PC-3 (cell line): ENCODE measurements around the gene MAGI2. TPM values are rescaled to one million over a fixed set of nuclear protein-coding genes. Genes with fewer than 3 reads are reported as not detected.

Source experiments
- ATAC-seq: fragments of 200-7000 bp; cut with Tn5 transposase; 2 replicates; pipeline ENCODE4 v1.9.1; 2020; ENCODE audit warnings: mild to moderate bottlenecking, moderate library complexity
- BruUV-seq: library from RNA; stranded (reverse); fragments of 400-500 nt; replicated peaks from 2 replicates; lab custom pipeline; 2021; lab: Mats Ljungman, UMichigan
- CTCF ChIA-PET: fragments of 300-600 bp; sonication (Branson Sonifier 250); formaldehyde crosslinking; loops from one replicate; lab custom pipeline; 2022; ENCODE audit warnings: antibody characterized with exemption; lab: Charles Lee
- POLR2A ChIA-PET: fragments of 300-600 bp; sonication (Branson Sonifier 250); formaldehyde crosslinking; loops from one replicate; lab custom pipeline; 2022; ENCODE audit warnings: antibody characterized with exemption; ENCODE audit not compliant: unreplicated experiment; lab: Charles Lee
- DNase-seq: peaks from one replicate; pipeline ENCODE4 v3.0.0-alpha.2; 2015
- H2AFZ ChIP-seq: fragments of 300-600 bp; sonication (generic); 2 replicates; pipeline ENCODE4 v1.6.0; 2016; ENCODE audit warnings: antibody characterized with exemption, low read length
- H3F3A ChIP-seq: fragments of 300-600 bp; sonication (generic); one replicate; pipeline ENCODE4 v1.6.0; 2017; ENCODE audit warnings: antibody characterized with exemption, low read length, control low read depth, mild to moderate bottlenecking; ENCODE audit not compliant: unreplicated experiment
- H3K27ac ChIP-seq: fragments of 300-600 bp; sonication (generic); 2 replicates; pipeline ENCODE4 v1.5.1; 2016; ENCODE audit warnings: mild to moderate bottlenecking, low read length
- H3K27me3 ChIP-seq: fragments of 300-600 bp; sonication (generic); 2 replicates; pipeline ENCODE4 v1.6.1; 2016; ENCODE audit warnings: low read length, mixed read lengths
- H3K36me3 ChIP-seq: fragments of 300-600 bp; sonication (generic); 2 replicates; pipeline ENCODE4 v1.6.1; 2016; ENCODE audit warnings: low read depth, mixed run types, low read length, mixed read lengths
- H3K4me1 ChIP-seq: fragments of 300-600 bp; sonication (generic); 2 replicates; pipeline ENCODE4 v1.5.1; 2016; ENCODE audit warnings: low read length; ENCODE audit not compliant: insufficient read depth
- H3K4me2 ChIP-seq: fragments of 300-600 bp; sonication (generic); 2 replicates; pipeline ENCODE4 v1.6.0; 2016; ENCODE audit warnings: low read length
- H3K4me3 ChIP-seq: fragments of 300-600 bp; sonication (generic); 2 replicates; pipeline ENCODE4 v1.5.1; 2016; ENCODE audit warnings: mild to moderate bottlenecking, low read length, mixed read lengths
- H3K79me2 ChIP-seq: fragments of 300-600 bp; sonication (generic); 2 replicates; pipeline ENCODE4 v1.6.1; 2017; ENCODE audit warnings: low read length, mixed read lengths
- H3K9ac ChIP-seq: fragments of 300-600 bp; sonication (generic); 2 replicates; pipeline ENCODE4 v1.6.0; 2016; ENCODE audit warnings: mild to moderate bottlenecking, low read length
- H3K9me2 ChIP-seq: fragments of 300-600 bp; sonication (generic); replicated peaks from 2 replicates; pipeline ENCODE4 v1.6.1; 2016; ENCODE audit warnings: mixed run types, low read length, mixed read lengths
- H3K9me3 ChIP-seq: fragments of 300-600 bp; sonication (generic); 2 replicates; pipeline ENCODE4 v1.6.1; 2016; ENCODE audit warnings: low read length, mixed read lengths
- H4K20me1 ChIP-seq: fragments of 300-600 bp; sonication (generic); 2 replicates; pipeline ENCODE4 v1.6.1; 2016; ENCODE audit warnings: low read length, mixed read lengths
- EZH2 ChIP-seq: fragments of 300-600 bp; sonication (generic); IDR thresholded peaks from one replicate; pipeline ENCODE4 v1.6.1; 2017; ENCODE audit warnings: antibody characterized with exemption, mild to moderate bottlenecking, low read length; ENCODE audit not compliant: unreplicated experiment
- EZH2phosphoT487 ChIP-seq: fragments of 300-600 bp; sonication (generic); IDR thresholded peaks from 2 replicates; pipeline ENCODE4 v1.6.1; 2018; ENCODE audit warnings: mild to moderate bottlenecking, antibody characterized with exemption, low read length, borderline replicate concordance
- intact Hi-C: fragments of 100-400 bp; cut with micrococcal nuclease; formaldehyde crosslinking; loops from 2 replicates; pipeline ENCODE4 v1.9.0; 2023
- total RNA-seq: library from RNA; depleted of rRNA; stranded (reverse); fragments of >200 nt; gene quantifications from 2 replicates; pipeline ENCODE4 v1.2.3, GENCODE V29; 2014
- TF ChIP-seq, protein P1 (sequence below): fragments of 300-600 bp; sonication (generic); conservative IDR thresholded peaks from 2 replicates; pipeline ENCODE4 v1.5.1; 2017; ENCODE audit warnings: antibody characterized with exemption, low read depth, mild to moderate bottlenecking, low read length

The MAGI2 gene
- total RNA-seq, 1 experiment from 2014 or later: not detected

DNA sequence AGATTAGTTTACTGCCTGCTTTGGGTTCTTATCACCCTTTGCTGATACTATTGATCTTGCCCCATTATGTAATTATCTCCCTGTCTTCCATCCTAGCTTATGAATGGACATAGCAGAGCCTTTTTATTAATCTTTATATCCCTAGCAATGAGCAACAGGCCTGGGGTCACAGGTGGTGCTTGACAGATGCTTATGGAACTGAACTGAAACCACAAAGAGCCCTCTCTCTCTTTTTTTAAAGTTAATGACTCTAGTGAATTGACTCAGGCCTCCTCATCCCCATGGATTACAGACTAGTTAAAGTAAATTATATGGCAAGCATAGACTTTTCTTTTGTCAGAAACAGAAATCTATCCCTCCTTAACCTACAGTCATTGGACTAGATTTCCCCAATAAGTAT, 1389.7 kb downstream of the MAGI2 start:
- Histone ChIP-seq H3F3A (no peaks in the 10 kb centered on the region), H3K27me3 (peaks cover 16% of the 10 kb centered on the region), H3K9me2 (no peaks in the 10 kb centered on the region), H3K9ac (no peak overlapping the region), H3K4me3 (no peak overlapping the region), H3K4me1 (no peaks in the 10 kb centered on the region), H3K9me3 (no peaks in the 10 kb centered on the region), H2AFZ (no peak overlapping the region), H3K4me2 (no peak overlapping the region), H3K79me2 (no peaks in the 10 kb centered on the region), H4K20me1 (no peaks in the 10 kb centered on the region), H3K36me3 (no peaks in the 10 kb centered on the region), H3K27ac (no peak overlapping the region)
- no peak for DNase-seq
- intact Hi-C loops: no loop called here
- BruUV-seq: no TSS peak
- ChIA-PET POLR2A (no interaction called here), CTCF (no interaction called here)
- TF ChIP-seq, protein P1, sequence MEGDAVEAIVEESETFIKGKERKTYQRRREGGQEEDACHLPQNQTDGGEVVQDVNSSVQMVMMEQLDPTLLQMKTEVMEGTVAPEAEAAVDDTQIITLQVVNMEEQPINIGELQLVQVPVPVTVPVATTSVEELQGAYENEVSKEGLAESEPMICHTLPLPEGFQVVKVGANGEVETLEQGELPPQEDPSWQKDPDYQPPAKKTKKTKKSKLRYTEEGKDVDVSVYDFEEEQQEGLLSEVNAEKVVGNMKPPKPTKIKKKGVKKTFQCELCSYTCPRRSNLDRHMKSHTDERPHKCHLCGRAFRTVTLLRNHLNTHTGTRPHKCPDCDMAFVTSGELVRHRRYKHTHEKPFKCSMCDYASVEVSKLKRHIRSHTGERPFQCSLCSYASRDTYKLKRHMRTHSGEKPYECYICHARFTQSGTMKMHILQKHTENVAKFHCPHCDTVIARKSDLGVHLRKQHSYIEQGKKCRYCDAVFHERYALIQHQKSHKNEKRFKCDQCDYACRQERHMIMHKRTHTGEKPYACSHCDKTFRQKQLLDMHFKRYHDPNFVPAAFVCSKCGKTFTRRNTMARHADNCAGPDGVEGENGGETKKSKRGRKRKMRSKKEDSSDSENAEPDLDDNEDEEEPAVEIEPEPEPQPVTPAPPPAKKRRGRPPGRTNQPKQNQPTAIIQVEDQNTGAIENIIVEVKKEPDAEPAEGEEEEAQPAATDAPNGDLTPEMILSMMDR: no peak
- no peak for TF ChIP-seq EZH2
- TF ChIP-seq EZH2phosphoT487: no peak
- no peak for ATAC-seq

DNA sequence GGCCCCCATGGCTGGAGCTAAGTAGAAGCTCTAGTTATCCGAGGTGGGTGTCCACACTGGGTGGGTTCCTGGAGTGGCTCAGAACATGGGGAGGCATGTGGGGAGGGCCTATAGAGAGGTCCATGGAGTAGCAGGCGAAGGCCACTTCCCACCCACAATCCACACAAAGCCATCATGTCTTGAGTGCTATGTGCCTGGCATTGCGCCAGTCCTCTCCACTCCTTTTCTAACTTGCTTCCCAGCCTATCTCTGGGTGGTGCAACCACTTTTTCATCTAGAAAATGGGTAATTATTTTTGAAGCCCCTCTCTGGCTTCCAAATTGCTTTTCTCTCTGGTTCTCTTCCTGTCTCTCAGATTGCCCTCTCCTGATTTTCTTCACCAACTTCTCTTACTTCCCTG, 1391.3 kb downstream of the MAGI2 start:
- DNase-seq: no peak
- no peaks in the 10 kb centered on the region for H3K9me3 ChIP-seq
- H3K9ac ChIP-seq: no peak overlapping the region
- no peak overlapping the region for H3K4me2 ChIP-seq
- H3K79me2 ChIP-seq: no peaks in the 10 kb centered on the region
- H3K27me3 ChIP-seq: peaks cover 27% of the 10 kb centered on the region
- no peak overlapping the region for H2AFZ ChIP-seq
- intact Hi-C loops: no loop called here
- TF ChIP-seq, protein P1: no peak
- no peak for TF ChIP-seq EZH2phosphoT487
- no peak for TF ChIP-seq EZH2
- no peak overlapping the region for H3K27ac ChIP-seq
- H3K4me1 ChIP-seq: no peaks in the 10 kb centered on the region
- ChIA-PET POLR2A (no interaction called here), CTCF (no interaction called here)
- no peak overlapping the region for H3K4me3 ChIP-seq
- no peaks in the 10 kb centered on the region for H3F3A ChIP-seq
- no peaks in the 10 kb centered on the region for H3K36me3 ChIP-seq
- no peaks in the 10 kb centered on the region for H4K20me1 ChIP-seq
- ATAC-seq: no peak
- no TSS peak for BruUV-seq
- no peaks in the 10 kb centered on the region for H3K9me2 ChIP-seq

DNA sequence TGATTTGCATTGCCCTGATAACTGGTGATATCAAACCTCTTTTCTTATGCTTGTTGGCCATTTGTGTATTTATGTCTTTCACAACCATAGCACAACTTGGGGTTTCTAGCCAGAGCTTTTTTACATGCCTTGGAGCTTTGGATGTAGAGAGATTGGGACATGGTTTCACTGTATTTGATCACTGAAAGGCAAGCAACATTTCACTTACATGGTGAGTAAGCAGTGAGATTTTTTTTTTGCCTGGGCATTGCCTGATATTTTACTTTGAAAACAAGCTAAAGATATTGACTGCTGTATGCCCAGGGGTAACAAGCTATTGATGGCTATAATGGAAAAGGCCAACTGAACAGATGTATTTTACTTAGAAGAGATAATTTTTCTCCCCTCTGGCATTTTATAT, 1395.9 kb downstream of the MAGI2 start:
- Histone ChIP-seq H3K4me1 (no peaks in the 10 kb centered on the region), H3K36me3 (no peaks in the 10 kb centered on the region), H3K4me2 (no peak overlapping the region), H3K27me3 (peaks cover 42% of the 10 kb centered on the region), H3K27ac (no peak overlapping the region), H3K9me3 (no peaks in the 10 kb centered on the region), H3K79me2 (no peaks in the 10 kb centered on the region), H3K9ac (no peak overlapping the region), H3F3A (no peaks in the 10 kb centered on the region), H2AFZ (no peak overlapping the region), H3K4me3 (no peak overlapping the region), H3K9me2 (no peaks in the 10 kb centered on the region), H4K20me1 (no peaks in the 10 kb centered on the region)
- ChIA-PET CTCF (no interaction called here), POLR2A (no interaction called here)
- BruUV-seq: no TSS peak
- no peak for TF ChIP-seq EZH2
- TF ChIP-seq, protein P1: no peak
- TF ChIP-seq EZH2phosphoT487: no peak
- no peak for DNase-seq
- ATAC-seq: no peak
- intact Hi-C loops: no loop called here
